Bronchial epithelial cell (primary cell): Measurements from ENCODE around the gene MRGPRX2. TPM values are rescaled to one million over a fixed set of nuclear protein-coding genes. Genes with fewer than 3 reads are reported as not detected.
A peak's percentile ranks its signal among the peaks of the same experiment; 100 is the strongest.

Experiments used
- DNase-seq: peaks from one replicate; pipeline ENCODE4 v3.0.0-alpha.2; 2010; ENCODE audit warnings: low read depth
- FAIRE-seq: peaks from 2 replicates; lab custom pipeline; 2011; peaks lifted over from hg19 to GRCh38; lab: Jason Lieb, UNC
- H3K27me3 ChIP-seq: 2 replicates; pipeline ENCODE4 v1.5.1; 2011; ENCODE audit warnings: low read length; ENCODE audit not compliant: control insufficient read depth, insufficient read depth
- H3K36me3 ChIP-seq: 2 replicates; pipeline ENCODE4 v1.5.1; 2011; ENCODE audit warnings: low read length; ENCODE audit not compliant: control insufficient read depth, insufficient read depth
- H3K4me3 ChIP-seq: 2 replicates; pipeline ENCODE4 v1.5.1; 2011; ENCODE audit warnings: mild to moderate bottlenecking, low read depth, low read length, control low read depth
- total RNA-seq: library from RNA; depleted of rRNA; stranded (reverse); fragments of >200 nt; gene quantifications from 2 replicates; pipeline ENCODE4 v1.2.1, GENCODE V29; 2014
- TF ChIP-seq, protein P1 (sequence below): IDR thresholded peaks from 2 replicates; pipeline ENCODE4 v1.5.1; 2011; ENCODE audit warnings: mild to moderate bottlenecking, moderate library complexity, low read length, control low read depth, inconsistent platforms; ENCODE audit not compliant: insufficient read depth, severe bottlenecking

MRGPRX2 gene
- total RNA-seq, 1 donor from 2014 or later = not detected

- DNase-seq (peak; percentile 78), FAIRE-seq (peak; percentile 92)
- H3K36me3 ChIP-seq = no peaks in the 10 kb centered on the region
- H3K4me3 ChIP-seq = no peak overlapping the region
- TF ChIP-seq, protein P1, sequence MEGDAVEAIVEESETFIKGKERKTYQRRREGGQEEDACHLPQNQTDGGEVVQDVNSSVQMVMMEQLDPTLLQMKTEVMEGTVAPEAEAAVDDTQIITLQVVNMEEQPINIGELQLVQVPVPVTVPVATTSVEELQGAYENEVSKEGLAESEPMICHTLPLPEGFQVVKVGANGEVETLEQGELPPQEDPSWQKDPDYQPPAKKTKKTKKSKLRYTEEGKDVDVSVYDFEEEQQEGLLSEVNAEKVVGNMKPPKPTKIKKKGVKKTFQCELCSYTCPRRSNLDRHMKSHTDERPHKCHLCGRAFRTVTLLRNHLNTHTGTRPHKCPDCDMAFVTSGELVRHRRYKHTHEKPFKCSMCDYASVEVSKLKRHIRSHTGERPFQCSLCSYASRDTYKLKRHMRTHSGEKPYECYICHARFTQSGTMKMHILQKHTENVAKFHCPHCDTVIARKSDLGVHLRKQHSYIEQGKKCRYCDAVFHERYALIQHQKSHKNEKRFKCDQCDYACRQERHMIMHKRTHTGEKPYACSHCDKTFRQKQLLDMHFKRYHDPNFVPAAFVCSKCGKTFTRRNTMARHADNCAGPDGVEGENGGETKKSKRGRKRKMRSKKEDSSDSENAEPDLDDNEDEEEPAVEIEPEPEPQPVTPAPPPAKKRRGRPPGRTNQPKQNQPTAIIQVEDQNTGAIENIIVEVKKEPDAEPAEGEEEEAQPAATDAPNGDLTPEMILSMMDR = no peak
- H3K27me3 ChIP-seq = no peaks in the 10 kb centered on the region
Observed at GRCh38 chr11:19080579-19080993, 20.1 kb upstream of the MRGPRX2 start.

GRCh38 chr11:19079643-19080440 lies 19.3 kb upstream of the MRGPRX2 start:
- DNase-seq (peak; percentile 97), FAIRE-seq (peak; percentile 92)
- Histone ChIP-seq H3K27me3 (no peaks in the 10 kb centered on the region), H3K4me3 (no peak overlapping the region), H3K36me3 (no peaks in the 10 kb centered on the region)
- TF ChIP-seq, protein P1 = no peak

GRCh38 chr11:19077965-19078364 lies 17.4 kb upstream of the MRGPRX2 start:
- FAIRE-seq = no peak
- DNase-seq = no peak
- no peaks in the 10 kb centered on the region for H3K36me3 ChIP-seq
- no peaks in the 10 kb centered on the region for H3K27me3 ChIP-seq
- H3K4me3 ChIP-seq = no peak overlapping the region
- TF ChIP-seq, protein P1 = no peak

GRCh38 chr11:19076744-19077589 lies 16.4 kb upstream of the MRGPRX2 start:
- TF ChIP-seq, protein P1 = peak; percentile 89
- Histone ChIP-seq H3K4me3 (peak overlapping the region; percentile 5), H3K27me3 (no peaks in the 10 kb centered on the region), H3K36me3 (no peaks in the 10 kb centered on the region)
- FAIRE-seq = no peak
- DNase-seq = peak; percentile 39

DNA sequence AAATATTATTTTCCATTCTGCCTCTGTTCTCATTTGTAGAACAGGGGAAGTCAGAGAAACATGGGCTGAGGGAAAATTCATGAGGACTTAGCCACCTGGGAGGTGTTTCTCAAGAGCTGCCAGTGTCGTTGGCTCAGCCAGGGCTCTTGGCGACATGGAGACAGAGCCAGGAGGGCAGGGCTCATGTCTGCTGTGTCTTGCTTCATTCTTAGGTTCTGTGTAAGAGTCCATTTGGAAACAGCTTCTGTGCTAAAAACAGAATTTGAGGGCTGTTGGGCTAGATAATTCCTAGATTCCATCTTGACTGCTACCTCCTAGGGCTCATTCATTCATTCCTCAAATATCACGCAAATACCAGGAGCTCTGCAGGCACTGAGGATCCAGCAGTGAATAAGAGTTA lies 15.1 kb upstream of the MRGPRX2 start:
- DNase-seq (no peak), FAIRE-seq (no peak)
- no peaks in the 10 kb centered on the region for H3K27me3 ChIP-seq
- no peak overlapping the region for H3K4me3 ChIP-seq
- H3K36me3 ChIP-seq = no peaks in the 10 kb centered on the region
- TF ChIP-seq, protein P1 = no peak
